Stimulated activated naive B cell treated with anti-CD40 and anti-IgM and Interleukin-4, amounts not matched to agents 10 μg/mL and 1 μg/mL and 100 μg/mL, for 72 hours (primary cell): ENCODE measurements around the gene GBP2.
"Not testable (repeated sequence)": the region's sequence is repeated elsewhere in the genome, so short reads cannot be mapped to it uniquely, and the experiment has no call there.

Experiments used
- ATAC-seq, 2 donors: fragments of 150-1000 bp; cut with Tn5 transposase; replicated peaks; 2 replicates each; pipeline ENCODE4 v1.10.0; 2021; ENCODE audit warnings: moderate library complexity in 1 of 2
- DNase-seq: peaks from one replicate; pipeline ENCODE4 v3.0.0; 2021
- H3K27ac Mint-ChIP-seq: one replicate; pipeline ENCODE4 v1.8.0; 2022; ENCODE audit warnings: mild to moderate bottlenecking, mixed read lengths
- H3K27me3 Mint-ChIP-seq, 2 donors: one replicate each; pipeline ENCODE4 v1.8.0; 2022; ENCODE audit warnings: mixed read lengths in 2 of 2
- H3K36me3 Mint-ChIP-seq, 2 donors: one replicate each; pipeline ENCODE4 v1.8.0; 2022; ENCODE audit warnings: mixed read lengths in 2 of 2, mild to moderate bottlenecking in 1 of 2
- H3K4me1 Mint-ChIP-seq, 2 donors: one replicate each; pipeline ENCODE4 v1.8.0; 2022; ENCODE audit warnings: mixed read lengths in 2 of 2, mild to moderate bottlenecking in 1 of 2
- H3K4me3 Mint-ChIP-seq, 2 donors: one replicate each; pipeline ENCODE4 v1.8.0; 2022; ENCODE audit warnings: mild to moderate bottlenecking in 2 of 2, mixed read lengths in 2 of 2, moderate library complexity in 1 of 2
- H3K9me3 Mint-ChIP-seq, 2 donors: one replicate each; pipeline ENCODE4 v1.8.0; 2022; ENCODE audit warnings: mixed read lengths in 2 of 2, mild to moderate bottlenecking in 1 of 2

GBP2 gene

GRCh38 chr1:89147678-89148658 is 22.1 kb upstream of the GBP2 start:
- Mint-ChIP-seq H3K36me3 (no peaks in the 10 kb centered on the region), H3K4me3 (no peak overlapping the region), H3K9me3 (no peaks in the 10 kb centered on the region), H3K27me3 (no peaks in the 10 kb centered on the region), H3K27ac (no peak overlapping the region), H3K4me1 (no peaks in the 10 kb centered on the region)
- ATAC-seq: no peak
- DNase-seq: no peak

- DNase-seq: no peak
- H3K4me3 Mint-ChIP-seq: no peak overlapping the region
- H3K36me3 Mint-ChIP-seq: no peaks in the 10 kb centered on the region
- H3K27me3 Mint-ChIP-seq: no peaks in the 10 kb centered on the region
- H3K4me1 Mint-ChIP-seq: peaks cover 0 to 2% of the 10 kb centered on the region in 2 donors
- no peak overlapping the region for H3K27ac Mint-ChIP-seq
- ATAC-seq: no peak
- H3K9me3 Mint-ChIP-seq: no peaks in the 10 kb centered on the region
These were observed 20.8 kb upstream of the GBP2 start for GRCh38 chr1:89146721-89147120.

DNA sequence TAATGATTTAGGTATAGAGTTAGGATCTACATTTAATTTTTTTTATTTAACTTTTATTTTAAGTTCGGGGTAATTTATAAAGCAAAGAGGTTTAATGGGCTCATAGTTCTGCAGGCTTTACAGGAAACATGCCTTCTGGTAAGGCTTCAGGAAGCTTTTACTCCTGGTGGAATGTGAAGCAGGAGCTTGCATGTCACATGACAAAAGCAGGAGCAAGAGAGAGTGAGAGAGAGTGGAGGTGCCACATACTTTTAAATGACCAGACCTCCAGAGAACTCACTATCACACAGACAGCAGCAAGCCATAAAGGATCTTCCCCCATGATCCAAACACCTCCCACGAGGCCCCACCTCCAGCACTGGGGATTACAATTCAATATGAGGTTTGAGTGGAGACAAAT is 17.6 kb upstream of the GBP2 start:
- H3K4me3 Mint-ChIP-seq: no peak overlapping the region
- no peaks in the 10 kb centered on the region for H3K9me3 Mint-ChIP-seq
- no peak for DNase-seq
- H3K27me3 Mint-ChIP-seq: no peaks in the 10 kb centered on the region
- peaks cover 1 to 13% of the 10 kb centered on the region in 2 donors for H3K4me1 Mint-ChIP-seq
- no peaks in the 10 kb centered on the region for H3K36me3 Mint-ChIP-seq
- ATAC-seq: no peak
- H3K27ac Mint-ChIP-seq: no peak overlapping the region

DNA sequence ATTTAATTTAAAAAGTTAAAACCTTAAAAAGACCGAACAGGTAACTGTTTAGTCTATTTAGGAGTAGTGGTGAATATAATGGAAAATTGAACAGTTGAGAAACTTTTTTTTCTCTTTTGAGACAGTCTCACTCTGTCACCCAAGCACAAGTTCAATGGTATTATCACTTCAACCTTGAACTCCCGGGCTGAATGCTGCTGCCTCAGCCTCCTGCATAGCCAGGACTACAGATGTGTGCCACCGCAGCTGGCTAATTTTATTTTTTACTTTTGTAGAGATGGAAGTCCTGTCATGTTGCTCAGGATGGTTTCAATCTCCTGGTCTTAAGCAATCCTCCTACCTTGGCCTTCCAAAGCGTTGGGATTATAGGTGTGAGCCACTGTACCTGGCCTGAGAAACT is 16.2 kb upstream of the GBP2 start:
- Mint-ChIP-seq H3K36me3 (no peaks in the 10 kb centered on the region), H3K9me3 (no peaks in the 10 kb centered on the region), H3K27me3 (no peaks in the 10 kb centered on the region), H3K4me1 (peaks cover 1 to 13% of the 10 kb centered on the region in 2 donors), H3K4me3 (no peak overlapping the region), H3K27ac (no peak overlapping the region)
- DNase-seq (no peak), ATAC-seq (no peak)

DNA sequence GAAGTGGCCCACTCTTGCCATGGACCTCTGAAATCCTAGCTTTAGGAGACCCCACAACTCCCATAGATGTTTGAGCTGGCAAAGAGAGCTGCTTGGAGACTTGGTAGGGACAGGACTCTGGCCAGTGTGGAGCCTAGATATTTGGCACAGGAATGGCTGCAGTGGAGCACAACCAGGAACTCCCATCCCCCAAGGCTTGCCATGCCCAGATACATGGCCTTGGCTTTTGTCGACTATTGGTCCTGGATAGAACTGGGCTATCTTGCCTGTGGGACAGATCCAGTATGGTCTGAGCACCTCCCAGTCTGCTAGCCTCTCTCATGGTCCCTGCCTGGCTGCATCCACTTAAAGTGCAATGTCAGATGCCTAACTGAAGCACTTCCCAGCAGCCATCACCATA is 7.8 kb upstream of the GBP2 start:
- H3K36me3 Mint-ChIP-seq: peaks cover 2 to 3% of the 10 kb centered on the region in 2 donors
- no peaks in the 10 kb centered on the region for H3K9me3 Mint-ChIP-seq
- ATAC-seq: no peak
- no peak overlapping the region for H3K27ac Mint-ChIP-seq
- no peaks in the 10 kb centered on the region for H3K27me3 Mint-ChIP-seq
- no peak overlapping the region for H3K4me3 Mint-ChIP-seq
- H3K4me1 Mint-ChIP-seq: peaks cover 11 to 15% of the 10 kb centered on the region in 2 donors
- no peak for DNase-seq

DNA sequence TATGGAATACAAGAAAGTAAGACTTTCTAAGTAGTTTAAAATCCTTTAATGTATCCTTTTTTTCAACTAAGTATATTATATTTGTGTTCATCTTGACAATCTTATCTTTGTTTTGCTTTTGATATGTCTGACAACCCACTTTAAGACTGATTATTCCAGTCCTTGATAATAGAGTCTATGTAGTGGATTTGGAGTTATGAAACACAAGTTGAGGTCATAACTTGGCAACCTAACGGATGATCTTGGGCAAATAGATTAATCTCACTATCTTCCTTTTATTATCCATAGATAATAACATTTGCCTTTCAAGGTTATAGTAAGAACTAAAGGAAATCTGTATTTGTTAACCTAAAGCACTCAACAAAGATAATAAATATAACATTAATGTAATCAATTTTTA is 4.8 kb upstream of the GBP2 start:
- H3K27ac Mint-ChIP-seq: no peak overlapping the region
- H3K27me3 Mint-ChIP-seq: no peaks in the 10 kb centered on the region
- peaks cover 0 to 1% of the 10 kb centered on the region in 2 donors for H3K9me3 Mint-ChIP-seq
- ATAC-seq (no peak), DNase-seq (no peak)
- H3K4me3 Mint-ChIP-seq: no peak overlapping the region
- H3K4me1 Mint-ChIP-seq: peaks cover 22 to 35% of the 10 kb centered on the region in 2 donors
- peaks cover 2 to 3% of the 10 kb centered on the region in 2 donors for H3K36me3 Mint-ChIP-seq

DNA sequence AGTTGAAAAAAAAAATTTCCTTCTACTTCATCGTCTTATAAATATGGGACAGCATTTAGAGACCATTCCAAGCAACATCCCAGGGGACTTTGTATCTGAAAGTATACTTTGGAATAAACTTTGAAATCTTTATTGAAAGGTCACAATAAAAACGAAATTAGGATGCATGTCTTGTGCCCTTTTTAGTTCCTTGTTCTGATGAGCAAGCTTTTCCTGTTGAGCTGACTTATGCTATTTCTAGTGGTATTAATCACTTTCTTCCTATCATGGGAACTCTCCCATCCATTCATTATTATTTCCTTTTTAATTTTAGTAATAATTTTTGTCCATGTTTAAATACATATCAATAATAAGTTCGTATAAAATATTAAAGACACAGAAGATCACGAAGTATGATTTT is 4.0 kb upstream of the GBP2 start:
- H3K27me3 Mint-ChIP-seq: no peaks in the 10 kb centered on the region
- H3K4me3 Mint-ChIP-seq: no peak overlapping the region
- H3K27ac Mint-ChIP-seq: no peak overlapping the region
- H3K9me3 Mint-ChIP-seq: peaks cover 0 to 1% of the 10 kb centered on the region in 2 donors
- peaks cover 26 to 43% of the 10 kb centered on the region in 2 donors for H3K4me1 Mint-ChIP-seq
- peaks cover 2 to 3% of the 10 kb centered on the region in 2 donors for H3K36me3 Mint-ChIP-seq
- DNase-seq (no peak), ATAC-seq (no peak)

DNA sequence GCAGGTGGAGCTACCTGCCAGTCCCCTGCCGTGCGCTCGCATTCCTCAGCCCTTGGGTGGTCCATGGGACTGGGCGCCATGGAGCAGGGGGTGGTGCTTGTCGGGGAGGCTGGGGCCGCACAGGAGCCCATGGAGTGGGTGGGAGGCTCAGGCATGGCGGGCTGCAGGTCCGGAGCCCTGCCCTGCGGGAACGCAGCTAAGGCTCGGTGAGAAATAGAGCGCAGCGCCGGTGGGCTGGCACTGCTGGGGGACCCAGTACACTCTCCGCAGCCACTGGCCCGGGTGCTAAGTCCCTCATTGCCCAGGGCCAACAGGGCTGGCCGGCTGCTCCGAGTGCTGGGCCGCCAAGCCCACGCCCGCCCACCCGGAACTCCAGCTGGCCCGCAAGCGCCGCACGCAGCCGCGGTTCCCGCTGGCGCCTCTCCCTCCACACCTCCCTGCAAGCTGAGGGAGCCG is 2.1 kb upstream of the GBP2 start:
- H3K9me3 Mint-ChIP-seq, H3K27ac Mint-ChIP-seq, H3K36me3 Mint-ChIP-seq, DNase-seq, H3K27me3 Mint-ChIP-seq, H3K4me3 Mint-ChIP-seq, ATAC-seq: not testable (repeated sequence)
- peaks cover 28 to 54% of the 10 kb centered on the region in 2 donors for H3K4me1 Mint-ChIP-seq

- DNase-seq (peak; percentile 26), ATAC-seq (peak; percentile 19 to 27)
- not testable (repeated sequence) for H3K36me3 Mint-ChIP-seq, H3K9me3 Mint-ChIP-seq, H3K27me3 Mint-ChIP-seq
- Mint-ChIP-seq H3K4me1 (peaks cover 33 to 60% of the 10 kb centered on the region in 2 donors), H3K4me3 (peak overlapping the region; percentile 80 to 83), H3K27ac (peak overlapping the region; percentile 95)
These were observed 970 bp upstream of the GBP2 start for GRCh38 chr1:89126602-89127565.

DNA sequence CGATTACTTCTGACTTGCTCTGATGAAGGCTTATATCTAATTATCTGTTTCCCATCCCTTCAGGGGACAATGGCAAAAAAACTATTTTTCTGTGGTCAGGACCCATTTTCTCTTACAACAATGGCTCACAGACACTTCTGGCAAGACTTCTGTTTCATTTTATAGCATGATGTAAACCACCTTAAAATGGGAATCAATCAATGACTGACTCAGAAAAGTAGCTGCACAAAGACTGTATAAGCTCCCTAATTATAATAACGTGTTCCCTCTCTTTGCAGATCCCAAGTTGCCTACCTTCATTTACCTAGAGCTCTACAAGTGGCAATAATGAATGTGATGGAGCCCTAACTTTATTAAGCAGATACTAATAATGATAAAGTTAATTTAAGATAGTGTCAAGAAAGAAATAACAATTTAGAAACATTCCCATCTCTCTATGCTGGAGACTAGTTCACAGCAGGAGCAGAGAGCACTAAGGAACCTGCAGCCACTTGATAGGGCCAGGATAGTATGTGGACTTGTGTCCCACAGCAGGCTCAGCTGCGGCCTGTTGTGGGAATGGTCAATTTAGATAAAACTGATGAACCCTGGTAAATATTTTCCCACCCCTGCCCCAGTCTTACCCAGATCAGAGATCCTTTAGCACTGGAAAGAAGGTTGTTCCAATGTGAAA is 538 bp downstream of the GBP2 start:
- DNase-seq (no peak), ATAC-seq (peak; percentile 20 to 28)
- Mint-ChIP-seq H3K4me3 (peak overlapping the region; percentile 93 to 98), H3K27me3 (no peaks in the 10 kb centered on the region), H3K36me3 (peaks cover 4 to 7% of the 10 kb centered on the region in 2 donors), H3K4me1 (peaks cover 32 to 59% of the 10 kb centered on the region in 2 donors), H3K9me3 (peaks cover 0 to 1% of the 10 kb centered on the region in 2 donors), H3K27ac (peak overlapping the region; percentile 97)

DNA sequence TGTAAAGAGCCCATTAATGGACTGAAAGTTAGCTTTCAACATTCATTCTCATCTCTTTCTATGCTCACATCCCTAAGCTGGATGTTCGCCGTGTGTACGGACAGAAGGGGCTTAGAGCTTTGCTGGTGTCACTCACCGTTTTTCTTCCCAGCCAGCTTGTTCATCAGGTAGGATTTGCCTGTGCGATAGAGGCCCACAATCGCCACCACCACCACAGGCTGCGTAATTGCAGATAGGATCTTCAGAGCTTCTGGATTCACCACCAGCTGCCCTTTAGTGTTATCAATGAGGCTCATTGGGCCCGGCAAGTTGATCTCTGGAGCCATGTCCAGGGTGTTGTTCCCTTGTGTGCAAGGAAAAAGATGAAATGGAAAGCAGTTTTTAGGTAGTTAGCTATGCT is 4.3 kb downstream of the GBP2 start:
- H3K4me3 Mint-ChIP-seq: no peak overlapping the region
- no peak for ATAC-seq
- peaks cover 7 to 15% of the 10 kb centered on the region in 2 donors for H3K36me3 Mint-ChIP-seq
- no peaks in the 10 kb centered on the region for H3K27me3 Mint-ChIP-seq
- no peak overlapping the region for H3K27ac Mint-ChIP-seq
- DNase-seq: no peak
- peaks cover 15 to 31% of the 10 kb centered on the region in 2 donors for H3K4me1 Mint-ChIP-seq
- H3K9me3 Mint-ChIP-seq: no peaks in the 10 kb centered on the region

DNA sequence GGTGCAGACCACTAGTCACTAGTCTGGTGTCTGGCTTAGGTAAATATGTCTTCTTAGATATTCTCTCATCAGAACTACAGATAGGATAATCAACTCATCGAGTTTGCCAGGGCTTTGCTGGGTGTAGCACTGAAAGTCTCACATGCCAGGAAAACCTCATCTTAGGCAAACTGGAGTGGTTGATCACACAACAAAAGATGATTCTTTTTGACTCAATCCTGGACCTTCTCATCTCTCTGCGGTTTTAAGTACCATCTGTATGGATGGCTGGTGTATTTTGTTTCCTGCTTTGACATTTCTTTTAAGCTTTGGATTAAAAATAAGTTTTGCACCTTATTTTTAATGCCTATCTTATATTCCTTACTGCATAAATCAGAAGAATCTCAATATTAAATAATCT is 11.3 kb downstream of the GBP2 start:
- no peak for ATAC-seq

DNA sequence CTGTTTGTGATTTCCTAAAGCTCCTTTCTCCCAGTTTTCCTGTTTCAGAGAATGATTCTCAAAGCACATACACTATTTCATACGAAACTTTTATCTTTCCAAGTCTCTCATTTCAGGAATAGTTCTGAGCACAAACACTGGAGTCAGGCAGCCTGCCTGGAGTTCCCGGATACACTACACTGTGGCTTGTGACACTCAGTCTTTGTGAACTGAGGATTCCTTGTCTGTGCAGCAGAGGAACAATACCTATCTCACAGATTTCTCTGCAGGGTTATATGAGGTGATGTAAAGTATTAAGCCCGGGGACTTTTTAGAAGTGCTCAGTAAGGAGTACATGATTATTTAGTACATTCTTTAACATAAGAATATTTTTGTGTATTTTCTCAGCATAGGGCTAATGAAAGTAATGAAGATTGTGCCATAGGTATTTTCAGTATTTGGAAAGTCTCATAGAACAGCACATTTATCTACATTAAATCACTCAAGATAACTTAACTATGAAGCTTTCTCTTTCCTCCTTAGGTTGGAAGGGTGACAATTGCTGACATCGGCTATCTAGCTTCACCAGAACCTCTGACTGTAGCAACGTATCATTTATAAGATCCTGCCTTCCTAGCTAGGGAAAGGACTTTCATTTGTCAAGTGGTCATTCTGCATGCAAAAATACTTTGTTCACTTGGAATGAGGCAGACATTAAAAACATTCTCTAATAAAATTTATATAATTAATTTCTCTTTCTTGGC is 12.9 kb downstream of the GBP2 start:
- no peak for ATAC-seq
- Mint-ChIP-seq H3K36me3 (peaks cover 67 to 68% of the 10 kb centered on the region in 2 donors), H3K27me3 (no peaks in the 10 kb centered on the region), H3K4me3 (no peak overlapping the region), H3K9me3 (no peaks in the 10 kb centered on the region), H3K27ac (no peak overlapping the region), H3K4me1 (no peaks in the 10 kb centered on the region)
- no peak for DNase-seq

More for the DNA sequence above, 11.3 kb downstream of the GBP2 start:
- H3K27me3 Mint-ChIP-seq: no peaks in the 10 kb centered on the region
- no peak overlapping the region for H3K4me3 Mint-ChIP-seq
- no peak for DNase-seq
- H3K27ac Mint-ChIP-seq: no peak overlapping the region
- no peaks in the 10 kb centered on the region for H3K9me3 Mint-ChIP-seq
- peaks cover 52 to 53% of the 10 kb centered on the region in 2 donors for H3K36me3 Mint-ChIP-seq
- no peaks in the 10 kb centered on the region for H3K4me1 Mint-ChIP-seq
